Adipocyte (in vitro differentiated cells): Measurements from ENCODE around the gene CFAP74.
"Not testable (repeated sequence)": the region's sequence is repeated elsewhere in the genome, so short reads cannot be mapped to it uniquely, and the experiment has no call there.

ENCODE experiments used
- DNase-seq: peaks from one replicate; pipeline ENCODE4 v3.0.0-alpha.2; 2015; ENCODE audit warnings: low read depth
- H3K27me3 ChIP-seq: replicated peaks from 2 replicates; pipeline ENCODE4 v1.7.0; 2013; ENCODE audit warnings: mild to moderate bottlenecking, low read length, moderate library complexity; ENCODE audit not compliant: control insufficient read depth, insufficient read depth
- H3K36me3 ChIP-seq: 2 replicates; pipeline ENCODE4 v1.7.0; 2013; ENCODE audit warnings: low read length, mild to moderate bottlenecking, moderate library complexity; ENCODE audit not compliant: control insufficient read depth, insufficient read depth, severe bottlenecking
- H3K4me1 ChIP-seq: 2 replicates; pipeline ENCODE4 v1.7.0; 2013; ENCODE audit warnings: mild to moderate bottlenecking, low read length, moderate library complexity; ENCODE audit not compliant: control insufficient read depth, insufficient read depth
- H3K4me3 ChIP-seq: 2 replicates; pipeline ENCODE4 v1.7.0; 2013; ENCODE audit warnings: mild to moderate bottlenecking, low read length, moderate library complexity
- H3K9ac ChIP-seq: 2 replicates; pipeline ENCODE4 v1.7.0; 2013; ENCODE audit warnings: mild to moderate bottlenecking, low read length, moderate library complexity
- H3K9me3 ChIP-seq: 2 replicates; pipeline ENCODE4 v1.7.0; 2013; ENCODE audit warnings: mild to moderate bottlenecking, low read length, moderate library complexity; ENCODE audit not compliant: control insufficient read depth

Gene CFAP74

GRCh38 chr1:1980467-1981141 is 23.0 kb downstream of the CFAP74 start:
- Histone ChIP-seq H3K36me3 (no peaks in the 10 kb centered on the region), H3K4me1 (no peaks in the 10 kb centered on the region), H3K27me3 (peaks cover 11% of the 10 kb centered on the region), H3K9ac (no peak overlapping the region), H3K9me3 (peaks cover 2% of the 10 kb centered on the region), H3K4me3 (no peak overlapping the region)
- no peak for DNase-seq

GRCh38 chr1:1979482-1980165 is 24.0 kb downstream of the CFAP74 start:
- DNase-seq = no peak
- Histone ChIP-seq H3K4me1 (no peaks in the 10 kb centered on the region), H3K4me3 (no peak overlapping the region), H3K9ac (no peak overlapping the region), H3K36me3 (no peaks in the 10 kb centered on the region), H3K9me3 (peaks cover 10% of the 10 kb centered on the region), H3K27me3 (peaks cover 20% of the 10 kb centered on the region)

- H3K4me3 ChIP-seq, H3K36me3 ChIP-seq, DNase-seq: not testable (repeated sequence)
Measured at GRCh38 chr1:1978690-1979481, 24.7 kb downstream of the CFAP74 start.

DNA sequence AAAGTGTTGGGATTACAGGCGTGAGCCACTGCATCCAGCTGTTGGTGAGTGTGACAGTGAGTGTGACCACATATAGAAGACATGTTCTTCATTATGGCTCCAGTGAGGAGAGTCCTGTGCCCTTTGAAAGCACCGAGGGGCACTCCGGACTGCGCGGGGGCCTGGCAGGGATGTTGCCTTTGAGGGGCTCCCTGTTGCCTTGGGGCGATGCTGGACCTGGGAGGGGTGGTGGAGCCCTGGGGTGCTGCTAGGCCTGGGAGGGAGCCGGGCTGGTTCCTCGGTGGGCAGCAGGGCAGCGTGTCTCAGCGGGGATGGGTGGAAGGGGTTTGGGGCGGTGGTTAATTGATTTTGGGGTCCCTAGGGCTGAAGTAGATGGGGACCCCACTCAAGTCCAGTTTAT is 25.5 kb downstream of the CFAP74 start:
- H3K36me3 ChIP-seq = no peaks in the 10 kb centered on the region
- DNase-seq = no peak
- H3K4me1 ChIP-seq = no peaks in the 10 kb centered on the region
- no peak overlapping the region for H3K9ac ChIP-seq
- H3K9me3 ChIP-seq = peaks cover 10% of the 10 kb centered on the region
- H3K27me3 ChIP-seq = peaks cover 28% of the 10 kb centered on the region
- no peak overlapping the region for H3K4me3 ChIP-seq

More at GRCh38 chr1:1978690-1979481, 24.7 kb downstream of the CFAP74 start:
- H3K9ac ChIP-seq, H3K9me3 ChIP-seq, H3K4me1 ChIP-seq: not testable (repeated sequence)
- peaks cover 25% of the 10 kb centered on the region for H3K27me3 ChIP-seq

- Histone ChIP-seq H3K9ac (no peak overlapping the region), H3K9me3 (peaks cover 10% of the 10 kb centered on the region), H3K4me3 (no peak overlapping the region), H3K27me3 (peaks cover 23% of the 10 kb centered on the region), H3K4me1 (no peaks in the 10 kb centered on the region), H3K36me3 (no peaks in the 10 kb centered on the region)
- DNase-seq = no peak
Measured at GRCh38 chr1:1976031-1976430, 27.6 kb downstream of the CFAP74 start.

GRCh38 chr1:1975535-1975934 is 28.1 kb downstream of the CFAP74 start:
- Histone ChIP-seq H3K36me3 (no peaks in the 10 kb centered on the region), H3K4me1 (no peaks in the 10 kb centered on the region), H3K9ac (no peak overlapping the region), H3K27me3 (peaks cover 23% of the 10 kb centered on the region), H3K4me3 (no peak overlapping the region), H3K9me3 (peaks cover 10% of the 10 kb centered on the region)
- no peak for DNase-seq

- Histone ChIP-seq H3K9ac (no peak overlapping the region), H3K4me3 (no peak overlapping the region), H3K4me1 (no peaks in the 10 kb centered on the region), H3K36me3 (no peaks in the 10 kb centered on the region), H3K9me3 (peaks cover 10% of the 10 kb centered on the region), H3K27me3 (peaks cover 27% of the 10 kb centered on the region)
- DNase-seq = no peak
Measured at GRCh38 chr1:1974834-1975233, 28.8 kb downstream of the CFAP74 start.

DNA sequence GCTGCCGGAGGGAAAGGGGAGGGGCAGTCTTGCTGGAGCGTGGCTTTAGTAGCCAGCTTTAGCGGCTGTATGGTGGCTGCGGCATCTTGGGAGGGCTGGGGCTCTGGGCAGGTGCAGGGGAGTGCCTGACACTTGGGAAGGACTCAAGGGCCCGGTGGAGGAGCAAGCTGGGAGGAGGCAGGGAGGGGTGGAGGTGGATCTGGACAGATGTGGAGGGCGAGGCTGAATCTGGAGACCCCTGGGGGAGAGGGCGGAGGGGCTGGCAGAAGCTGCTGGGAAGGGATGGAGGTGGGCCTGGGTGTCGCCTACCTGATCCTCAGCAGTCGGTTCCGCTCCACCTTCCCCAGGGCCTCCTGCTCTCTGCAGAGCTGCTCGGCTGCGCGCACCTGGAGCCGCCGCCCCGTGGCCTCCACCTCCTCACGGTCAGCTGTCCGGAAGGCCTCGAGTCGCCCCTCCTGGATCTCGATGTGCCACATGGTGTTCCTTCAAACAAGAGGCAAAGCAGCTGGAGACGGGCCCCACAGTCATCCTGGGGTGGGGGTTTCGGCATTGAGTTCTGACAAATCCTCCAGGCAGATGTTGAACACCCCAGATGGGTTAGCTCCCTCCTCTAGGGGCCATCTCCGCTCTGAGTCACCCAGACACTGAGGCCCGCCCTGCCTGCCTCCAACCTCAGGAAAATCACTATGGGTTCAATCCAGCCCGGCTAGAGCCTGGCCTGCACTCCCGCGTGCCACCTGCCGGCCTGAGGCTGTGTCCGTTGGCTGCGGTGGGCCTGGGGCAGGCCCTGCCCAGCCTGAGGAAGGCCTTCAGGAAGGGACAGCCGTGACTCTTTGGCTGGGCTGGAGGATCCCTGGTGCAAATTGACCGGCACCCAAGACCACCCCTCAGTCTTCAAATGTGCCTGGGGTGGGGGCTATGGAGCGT is 29.6 kb downstream of the CFAP74 start:
- Histone ChIP-seq H3K36me3 (no peaks in the 10 kb centered on the region), H3K9me3 (peaks cover 10% of the 10 kb centered on the region), H3K9ac (no peak overlapping the region), H3K27me3 (peaks cover 31% of the 10 kb centered on the region), H3K4me1 (no peaks in the 10 kb centered on the region), H3K4me3 (no peak overlapping the region)
- no peak for DNase-seq

DNA sequence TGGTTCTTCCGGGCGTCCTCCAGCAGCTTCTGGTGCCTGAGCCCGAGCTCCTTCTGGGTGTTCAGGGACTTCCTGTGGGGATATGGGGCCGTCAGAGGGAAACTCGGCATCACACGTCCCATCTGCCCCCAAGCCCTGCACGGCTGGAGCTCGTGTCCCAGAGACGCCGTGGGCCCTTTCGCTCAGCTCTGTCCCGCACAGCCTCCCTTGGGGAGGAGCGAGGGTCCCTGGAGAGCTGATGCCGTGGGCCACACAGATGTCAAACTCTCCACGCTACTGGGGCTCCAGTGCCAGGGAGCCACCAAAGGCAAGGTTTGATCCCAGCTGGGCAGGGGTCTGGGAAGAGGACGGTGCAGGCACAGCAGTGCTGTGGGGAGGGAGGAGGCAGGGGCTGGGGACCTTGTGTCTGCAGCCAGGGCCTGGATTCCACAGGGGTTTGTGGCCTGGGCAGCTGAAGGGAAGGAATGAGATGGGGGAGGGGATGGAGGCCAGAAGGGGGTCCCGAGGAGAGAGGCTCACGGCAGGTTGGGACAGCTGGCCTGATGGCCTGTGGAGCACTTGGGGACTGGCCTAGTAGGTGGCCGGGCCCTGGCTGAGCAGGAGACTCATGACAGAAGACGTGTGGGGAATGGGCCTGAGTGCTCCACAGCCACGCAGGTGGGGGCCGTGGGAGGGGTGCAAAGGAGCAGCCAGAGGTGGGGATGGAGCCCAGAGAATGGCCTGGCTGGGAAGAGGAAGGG is 30.4 kb downstream of the CFAP74 start:
- H3K9me3 ChIP-seq = peaks cover 10% of the 10 kb centered on the region
- H3K4me3 ChIP-seq = no peak overlapping the region
- no peaks in the 10 kb centered on the region for H3K36me3 ChIP-seq
- H3K9ac ChIP-seq = no peak overlapping the region
- peaks cover 36% of the 10 kb centered on the region for H3K27me3 ChIP-seq
- no peaks in the 10 kb centered on the region for H3K4me1 ChIP-seq
- DNase-seq = no peak

- Histone ChIP-seq H3K27me3 (peaks cover 44% of the 10 kb centered on the region), H3K4me1 (no peaks in the 10 kb centered on the region), H3K9ac (no peak overlapping the region), H3K9me3 (peaks cover 10% of the 10 kb centered on the region), H3K4me3 (no peak overlapping the region), H3K36me3 (no peaks in the 10 kb centered on the region)
- DNase-seq = no peak
Measured at GRCh38 chr1:1971688-1972087, 31.9 kb downstream of the CFAP74 start.
